DOHH2 (cell line): Measurements from ENCODE around the gene ZNF100.

ENCODE experiments used
- H3F3A ChIP-seq: fragments of 200-600 bp; sonication (generic), shearing (Covaris generic); 2 replicates; pipeline ENCODE4 v1.6.0; 2016; ENCODE audit warnings: antibody characterized with exemption, mild to moderate bottlenecking; ENCODE audit not compliant: control insufficient read depth, insufficient read depth
- H3K27ac ChIP-seq: fragments of 200-600 bp; sonication (generic); 2 replicates; pipeline ENCODE4 v1.5.1; 2014; ENCODE audit warnings: low read depth, mild to moderate bottlenecking, low read length, moderate library complexity
- H3K27me3 ChIP-seq: fragments of 200-600 bp; sonication (generic); 2 replicates; pipeline ENCODE4 v1.6.1; 2014; ENCODE audit warnings: mild to moderate bottlenecking, low read length, mixed read lengths; ENCODE audit not compliant: control insufficient read depth
- H3K36me3 ChIP-seq: fragments of 200-600 bp; sonication (generic); 2 replicates; pipeline ENCODE4 v1.6.1; 2014; ENCODE audit warnings: mild to moderate bottlenecking, low read length, moderate library complexity, mixed read lengths; ENCODE audit not compliant: control insufficient read depth
- H3K4me1 ChIP-seq: fragments of 200-600 bp; sonication (generic); 2 replicates; pipeline ENCODE4 v1.6.1; 2014; ENCODE audit warnings: mild to moderate bottlenecking, low read length, mixed read lengths; ENCODE audit not compliant: control insufficient read depth
- H3K4me2 ChIP-seq: fragments of 200-600 bp; sonication (generic); 2 replicates; pipeline ENCODE4 v1.6.0; 2014; ENCODE audit warnings: mild to moderate bottlenecking, low read length, moderate library complexity
- H3K4me3 ChIP-seq: fragments of 200-600 bp; sonication (generic); 2 replicates; pipeline ENCODE4 v1.5.1; 2014; ENCODE audit warnings: mild to moderate bottlenecking, low read length, mixed read lengths
- H3K79me2 ChIP-seq: fragments of 200-600 bp; sonication (generic); 2 replicates; pipeline ENCODE4 v1.6.1; 2014; ENCODE audit warnings: mild to moderate bottlenecking, low read length, mixed read lengths; ENCODE audit not compliant: control insufficient read depth
- H3K9me2 ChIP-seq: fragments of 200-600 bp; sonication (generic); replicated peaks from 2 replicates; pipeline ENCODE4 v1.6.1; 2014; ENCODE audit warnings: mild to moderate bottlenecking, low read length, mixed read lengths; ENCODE audit not compliant: control insufficient read depth
- H3K9me3 ChIP-seq: fragments of 200-600 bp; sonication (generic); 2 replicates; pipeline ENCODE4 v1.6.1; 2014; ENCODE audit warnings: antibody characterized with exemption, low read length, mixed read lengths; ENCODE audit not compliant: control insufficient read depth, insufficient read depth
- H4K20me1 ChIP-seq: fragments of 200-600 bp; sonication (generic); 2 replicates; pipeline ENCODE4 v1.6.0; 2014; ENCODE audit warnings: low read depth, mild to moderate bottlenecking, antibody characterized with exemption, low read length, moderate library complexity; ENCODE audit not compliant: control insufficient read depth, insufficient read depth
- CTCF ChIP-seq: fragments of 200-600 bp; sonication (generic); IDR thresholded peaks from one replicate; pipeline ENCODE4 v1.5.1; 2014; ENCODE audit warnings: antibody characterized with exemption, mild to moderate bottlenecking, low read depth, low read length; ENCODE audit not compliant: poor library complexity, severe bottlenecking
- EZH2phosphoT487 ChIP-seq: fragments of 200-600 bp; sonication (generic); IDR thresholded peaks from 2 replicates; pipeline ENCODE4 v1.6.1; 2017; ENCODE audit warnings: borderline replicate concordance, mild to moderate bottlenecking, antibody characterized with exemption, low read length, moderate library complexity, mixed read lengths

Gene ZNF100

GRCh38 chr19:21697698-21698097, 69.7 kb downstream of the ZNF100 start:
- Histone ChIP-seq H3K4me2 (no peak overlapping the region), H3K4me1 (no peaks in the 10 kb centered on the region), H4K20me1 (no peaks in the 10 kb centered on the region), H3K36me3 (no peaks in the 10 kb centered on the region), H3K4me3 (no peak overlapping the region), H3K79me2 (no peaks in the 10 kb centered on the region), H3K27me3 (no peaks in the 10 kb centered on the region), H3K9me3 (no peaks in the 10 kb centered on the region; the same call in 1 of the 2 replicates), H3K27ac (no peak overlapping the region), H3F3A (no peaks in the 10 kb centered on the region), H3K9me2 (no peaks in the 10 kb centered on the region)
- TF ChIP-seq EZH2phosphoT487 (no peak), CTCF (no peak)

GRCh38 chr19:21694171-21694906, 73.0 kb downstream of the ZNF100 start:
- H3K9me3 ChIP-seq = peaks cover 3% of the 10 kb centered on the region; the same call in 1 of the 2 replicates
- no peaks in the 10 kb centered on the region for H3K79me2 ChIP-seq
- H3K4me2 ChIP-seq = no peak overlapping the region
- H3K27me3 ChIP-seq = no peaks in the 10 kb centered on the region
- no peaks in the 10 kb centered on the region for H3F3A ChIP-seq
- no peaks in the 10 kb centered on the region for H3K9me2 ChIP-seq
- H3K36me3 ChIP-seq = no peaks in the 10 kb centered on the region
- H3K4me3 ChIP-seq = no peak overlapping the region
- H3K27ac ChIP-seq = no peak overlapping the region
- TF ChIP-seq CTCF = no peak
- no peak for TF ChIP-seq EZH2phosphoT487
- H3K4me1 ChIP-seq = no peaks in the 10 kb centered on the region
- no peaks in the 10 kb centered on the region for H4K20me1 ChIP-seq

- Histone ChIP-seq H3F3A (no peaks in the 10 kb centered on the region), H3K79me2 (no peaks in the 10 kb centered on the region), H3K4me1 (no peaks in the 10 kb centered on the region), H3K36me3 (no peaks in the 10 kb centered on the region), H3K27me3 (no peaks in the 10 kb centered on the region), H4K20me1 (no peaks in the 10 kb centered on the region), H3K4me2 (no peak overlapping the region), H3K9me2 (no peaks in the 10 kb centered on the region), H3K27ac (no peak overlapping the region), H3K9me3 (peaks cover 3% of the 10 kb centered on the region; the same call in 1 of the 2 replicates), H3K4me3 (no peak overlapping the region)
- TF ChIP-seq EZH2phosphoT487 = no peak
Observed at GRCh38 chr19:21693399-21693798, 74.0 kb downstream of the ZNF100 start.

- H3K4me1 ChIP-seq = no peaks in the 10 kb centered on the region
- H3K36me3 ChIP-seq = no peaks in the 10 kb centered on the region
- H3K9me3 ChIP-seq = peaks cover 3% of the 10 kb centered on the region; the same call in 1 of the 2 replicates
- no peak overlapping the region for H3K4me3 ChIP-seq
- H4K20me1 ChIP-seq = no peaks in the 10 kb centered on the region
- H3K27me3 ChIP-seq = no peaks in the 10 kb centered on the region
- H3K4me2 ChIP-seq = no peak overlapping the region
- H3K9me2 ChIP-seq = no peaks in the 10 kb centered on the region
- no peak overlapping the region for H3K27ac ChIP-seq
- no peak for TF ChIP-seq EZH2phosphoT487
- TF ChIP-seq CTCF = no peak
- H3K79me2 ChIP-seq = no peaks in the 10 kb centered on the region
- H3F3A ChIP-seq = no peaks in the 10 kb centered on the region
Observed at GRCh38 chr19:21691661-21692060, 75.7 kb downstream of the ZNF100 start.
